GM12878 (cell line): ENCODE results near the gene GPR108. TPM values are rescaled to one million over a fixed set of nuclear protein-coding genes. Genes with fewer than 3 reads are reported as not detected.

ENCODE experiments used
- CBX5 ChIP-seq: sonication (generic); IDR thresholded peaks from 2 replicates; pipeline ENCODE4 v1.6.1; 2016; ENCODE audit warnings: low read depth, moderate library complexity, mild to moderate bottlenecking, inconsistent platforms
- CREM ChIP-seq: IDR thresholded peaks from 2 replicates; pipeline ENCODE4 v1.6.1; 2014; ENCODE audit warnings: antibody characterized with exemption, low read depth
- EGR1 ChIP-seq, 2 experiments: IDR thresholded peaks; 1 replicate in 1 of 2; 2 replicates in 1 of 2; pipeline ENCODE4 v1.6.1; 2011 to 2012; ENCODE audit warnings: low read depth in 2 of 2, low read length in 2 of 2, borderline replicate concordance in 1 of 2, mild to moderate bottlenecking in 1 of 2, moderate library complexity in 1 of 2
- EP300 ChIP-seq, 2 experiments: fragments of 150-350 bp in 1 of 2; IDR thresholded peaks; 2 replicates each; pipeline ENCODE4 v1.6.1; 2011 to 2012; ENCODE audit warnings: low read depth in 2 of 2, low read length in 2 of 2, borderline replicate concordance in 1 of 2, improper control_type of control experiment in 1 of 2, inconsistent platforms in 1 of 2; ENCODE audit not compliant: control insufficient read depth in 1 of 2
- FOXM1 ChIP-seq: IDR thresholded peaks from 2 replicates; pipeline ENCODE4 v1.6.1; 2012; ENCODE audit warnings: low read depth, mild to moderate bottlenecking, inconsistent platforms, low read length, moderate library complexity
- GATAD2B ChIP-seq: fragments of 450-650 bp; conservative IDR thresholded peaks from 2 replicates; pipeline ENCODE4 v1.6.1; 2017; ENCODE audit warnings: low read depth, mild to moderate bottlenecking, moderate library complexity
- HCFC1 ChIP-seq: fragments of 150-350 bp; IDR thresholded peaks from 2 replicates; pipeline ENCODE4 v1.6.1; 2014; ENCODE audit warnings: low read length
- IKZF2 ChIP-seq, 2 experiments: fragments of 450-650 bp; IDR thresholded peaks; 2 replicates each; pipeline ENCODE4 v1.6.1; 2017; ENCODE audit warnings: mild to moderate bottlenecking in 2 of 2, moderate library complexity in 2 of 2
- JUND ChIP-seq: IDR thresholded peaks from 2 replicates; pipeline ENCODE4 v1.6.1; 2012; ENCODE audit warnings: low read depth, mild to moderate bottlenecking, low read length, improper control_type of control experiment, moderate library complexity
- MTA3 ChIP-seq: IDR thresholded peaks from 2 replicates; pipeline ENCODE4 v1.6.1; 2012; ENCODE audit warnings: low read length, inconsistent platforms, borderline replicate concordance
- MYB ChIP-seq: fragments of 150-350 bp; IDR thresholded peaks from 2 replicates; pipeline ENCODE4 v1.6.1; 2014; ENCODE audit warnings: mild to moderate bottlenecking, low read depth, low read length, borderline replicate concordance
- NFIC ChIP-seq: IDR thresholded peaks from 2 replicates; pipeline ENCODE4 v1.6.1; 2012; ENCODE audit warnings: low read depth, mild to moderate bottlenecking, inconsistent platforms, low read length, moderate library complexity
- NFYB ChIP-seq: IDR thresholded peaks from 2 replicates; pipeline ENCODE4 v1.6.1; 2011; ENCODE audit warnings: low read depth, mild to moderate bottlenecking, low read length, improper control_type of control experiment, moderate library complexity; ENCODE audit not compliant: insufficient read depth
- NR2F1 ChIP-seq: fragments of 450-650 bp; conservative IDR thresholded peaks from 2 replicates; pipeline ENCODE4 v1.6.1; 2017; ENCODE audit warnings: mild to moderate bottlenecking
- POLR2A ChIP-seq: IDR thresholded peaks from 2 replicates; pipeline ENCODE4 v1.6.1; 2011; ENCODE audit warnings: low read depth, mild to moderate bottlenecking, low read length
- RAD51 ChIP-seq: fragments of 450-650 bp; IDR thresholded peaks from 2 replicates; pipeline ENCODE4 v1.6.1; 2016; ENCODE audit warnings: moderate library complexity, mild to moderate bottlenecking, inconsistent platforms
- RB1 ChIP-seq: fragments of 450-650 bp; formaldehyde crosslinking; IDR thresholded peaks from 2 replicates; pipeline ENCODE4 v1.6.1; 2017; ENCODE audit warnings: mild to moderate bottlenecking, borderline replicate concordance
- SIN3A ChIP-seq: IDR thresholded peaks from 2 replicates; pipeline ENCODE4 v1.6.1; 2012; ENCODE audit warnings: low read depth, low read length, improper control_type of control experiment
- SIX5 ChIP-seq: IDR thresholded peaks from 2 replicates; pipeline ENCODE4 v1.6.1; 2011; ENCODE audit warnings: mild to moderate bottlenecking, low read depth, low read length, moderate library complexity; ENCODE audit not compliant: severe bottlenecking
- SMAD5 ChIP-seq: IDR thresholded peaks from 2 replicates; pipeline ENCODE4 v1.6.1; 2016; ENCODE audit warnings: antibody characterized with exemption, low read depth
- SREBF1 ChIP-seq: IDR thresholded peaks from 2 replicates; pipeline ENCODE4 v1.6.1; 2012; ENCODE audit warnings: mild to moderate bottlenecking, low read length
- SRF ChIP-seq, 2 experiments: IDR thresholded peaks; 2 replicates each; pipeline ENCODE4 v1.6.1; 2011; ENCODE audit warnings: low read depth in 2 of 2, low read length in 2 of 2, mild to moderate bottlenecking in 1 of 2, moderate library complexity in 1 of 2
- TBL1XR1 ChIP-seq: IDR thresholded peaks from 2 replicates; pipeline ENCODE4 v1.6.1; 2012; ENCODE audit warnings: low read depth, low read length, improper control_type of control experiment
- ZNF207 ChIP-seq: fragments of 450-650 bp; IDR thresholded peaks from 2 replicates; pipeline ENCODE4 v1.6.1; 2014; ENCODE audit warnings: antibody characterized with exemption, mild to moderate bottlenecking, borderline replicate concordance
- polyA plus RNA-seq, 11 experiments: library from polyadenylated mRNA; depleted of rRNA in 4 of 11; unstranded in 6 of 11; stranded (reverse) in 5 of 11; fragments of >200 nt; fragmentation: Nextera tagmentation in 4 of 11; fragmentation: Illumina TruSeq in 1 of 11; extraction: Ambion mirVana in 4 of 11; extraction: Trizol in 1 of 11; gene quantifications; 1 replicate in 1 of 11; 2 replicates in 10 of 11; pipeline versions ENCODE4 v1.2.1 to v1.2.3, GENCODE V29; 2011 to 2016; ENCODE audit warnings: inconsistent platforms in 2 of 11, missing spikeins in 2 of 11, low read depth in 1 of 11
- total RNA-seq, 4 experiments: library from RNA; depleted of rRNA in 3 of 4; stranded (reverse); fragments of >200 nt in 3 of 4; fragmentation: Illumina TruSeq in 1 of 4; extraction: Trizol in 1 of 4; gene quantifications; 2 replicates each; pipeline versions ENCODE4 v1.2.1 to v1.2.3, GENCODE V29; 2013 to 2021
- TF ChIP-seq, protein P1 (sequence below): fragments of 450-650 bp; IDR thresholded peaks from 2 replicates; pipeline ENCODE4 v1.6.1; 2018; ENCODE audit warnings: borderline replicate concordance, mild to moderate bottlenecking; ENCODE audit not compliant: partially characterized antibody
- TF ChIP-seq, protein P2 (sequence below): fragments of 450-650 bp; IDR thresholded peaks from 2 replicates; pipeline ENCODE4 v1.6.1; 2017; ENCODE audit warnings: mild to moderate bottlenecking, moderate library complexity

GPR108 gene
- total and polyA plus RNA-seq, 10 of the 15 experiments (the other 5 are each of a cell fraction or from before 2014, with no cell fraction given) = 4.4 to 87.2 (median 57.1) TPM

DNA sequence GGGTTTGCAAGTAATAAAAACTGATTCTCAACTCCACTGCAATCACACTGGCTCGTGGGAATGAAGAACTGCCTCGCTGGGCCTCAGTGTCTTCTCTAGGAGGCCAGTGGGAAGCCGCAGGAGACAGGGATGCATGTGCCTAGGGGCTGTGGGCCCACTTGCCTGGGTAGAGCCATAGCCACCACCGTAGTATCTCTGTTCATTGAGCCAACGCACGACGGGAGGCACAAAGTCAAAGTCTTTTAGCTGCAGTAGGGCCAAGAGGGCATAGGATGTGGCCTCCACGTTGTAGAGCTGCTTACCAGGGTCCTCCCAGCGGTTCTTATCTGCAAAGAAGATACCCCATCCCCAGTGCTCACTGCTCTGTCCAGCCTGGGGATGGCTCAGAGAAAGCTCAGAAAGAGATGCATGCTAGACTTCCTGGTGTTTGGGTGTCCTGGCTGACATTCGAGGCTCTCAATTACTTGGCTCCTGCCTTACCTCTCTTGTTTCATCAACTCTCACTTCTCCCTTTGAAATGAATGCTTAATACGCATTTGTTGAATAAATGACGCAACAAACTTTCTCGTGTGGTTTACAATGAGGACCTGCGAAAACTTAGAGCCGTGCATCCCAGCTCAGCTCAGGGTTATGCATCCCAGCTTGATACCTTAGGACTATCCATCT, 51.3 kb downstream of the GPR108 start (continued):
- TF ChIP-seq SIX5 (no peak), NR2F1 (no peak), ZNF207 (no peak), NFYB (no peak), CREM (0 out of 2 replicates have a peak, but pooled peaks have one; percentile 26), TBL1XR1 (no peak), SRF (IDR thresholded peaks at IDR 0.05; ENCODE audit: low read depth in 2 of 2, low read length in 2 of 2) (no peak), SIN3A (no peak), EP300 (IDR thresholded peaks at IDR 0.05; ENCODE audit: borderline replicate concordance in 1 of 2, control insufficient read depth in 1 of 2, low read depth in 2 of 2, low read length in 2 of 2) (0 out of 4 replicates have a peak, but pooled peaks of 1 of the 2 experiments have one; percentile 58), EGR1 (IDR thresholded peaks at IDR 0.05; ENCODE audit: borderline replicate concordance in 1 of 2, low read depth in 2 of 2, low read length in 2 of 2) (no peak), GATAD2B (no peak), MTA3 (no peak), SMAD5 (no peak), CBX5 (no peak), SREBF1 (no peak), POLR2A (no peak), IKZF2 (IDR thresholded peaks at IDR 0.05) (peak; percentile 26 to 50; a peak in 3 of 4 replicates), RAD51 (no peak), HCFC1 (no peak), RB1 (no peak), FOXM1 (no peak), MYB (no peak), JUND (no peak), NFIC (no peak)
- TF ChIP-seq, protein P1, sequence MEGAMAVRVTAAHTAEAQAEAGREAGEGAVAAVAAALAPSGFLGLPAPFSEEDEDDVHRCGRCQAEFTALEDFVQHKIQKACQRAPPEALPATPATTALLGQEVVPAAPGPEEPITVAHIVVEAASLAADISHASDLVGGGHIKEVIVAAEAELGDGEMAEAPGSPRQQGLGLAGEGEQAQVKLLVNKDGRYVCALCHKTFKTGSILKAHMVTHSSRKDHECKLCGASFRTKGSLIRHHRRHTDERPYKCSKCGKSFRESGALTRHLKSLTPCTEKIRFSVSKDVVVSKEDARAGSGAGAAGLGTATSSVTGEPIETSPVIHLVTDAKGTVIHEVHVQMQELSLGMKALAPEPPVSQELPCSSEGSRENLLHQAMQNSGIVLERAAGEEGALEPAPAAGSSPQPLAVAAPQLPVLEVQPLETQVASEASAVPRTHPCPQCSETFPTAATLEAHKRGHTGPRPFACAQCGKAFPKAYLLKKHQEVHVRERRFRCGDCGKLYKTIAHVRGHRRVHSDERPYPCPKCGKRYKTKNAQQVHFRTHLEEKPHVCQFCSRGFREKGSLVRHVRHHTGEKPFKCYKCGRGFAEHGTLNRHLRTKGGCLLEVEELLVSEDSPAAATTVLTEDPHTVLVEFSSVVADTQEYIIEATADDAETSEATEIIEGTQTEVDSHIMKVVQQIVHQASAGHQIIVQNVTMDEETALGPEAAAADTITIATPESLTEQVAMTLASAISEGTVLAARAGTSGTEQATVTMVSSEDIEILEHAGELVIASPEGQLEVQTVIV = no peak
- TF ChIP-seq, protein P2, sequence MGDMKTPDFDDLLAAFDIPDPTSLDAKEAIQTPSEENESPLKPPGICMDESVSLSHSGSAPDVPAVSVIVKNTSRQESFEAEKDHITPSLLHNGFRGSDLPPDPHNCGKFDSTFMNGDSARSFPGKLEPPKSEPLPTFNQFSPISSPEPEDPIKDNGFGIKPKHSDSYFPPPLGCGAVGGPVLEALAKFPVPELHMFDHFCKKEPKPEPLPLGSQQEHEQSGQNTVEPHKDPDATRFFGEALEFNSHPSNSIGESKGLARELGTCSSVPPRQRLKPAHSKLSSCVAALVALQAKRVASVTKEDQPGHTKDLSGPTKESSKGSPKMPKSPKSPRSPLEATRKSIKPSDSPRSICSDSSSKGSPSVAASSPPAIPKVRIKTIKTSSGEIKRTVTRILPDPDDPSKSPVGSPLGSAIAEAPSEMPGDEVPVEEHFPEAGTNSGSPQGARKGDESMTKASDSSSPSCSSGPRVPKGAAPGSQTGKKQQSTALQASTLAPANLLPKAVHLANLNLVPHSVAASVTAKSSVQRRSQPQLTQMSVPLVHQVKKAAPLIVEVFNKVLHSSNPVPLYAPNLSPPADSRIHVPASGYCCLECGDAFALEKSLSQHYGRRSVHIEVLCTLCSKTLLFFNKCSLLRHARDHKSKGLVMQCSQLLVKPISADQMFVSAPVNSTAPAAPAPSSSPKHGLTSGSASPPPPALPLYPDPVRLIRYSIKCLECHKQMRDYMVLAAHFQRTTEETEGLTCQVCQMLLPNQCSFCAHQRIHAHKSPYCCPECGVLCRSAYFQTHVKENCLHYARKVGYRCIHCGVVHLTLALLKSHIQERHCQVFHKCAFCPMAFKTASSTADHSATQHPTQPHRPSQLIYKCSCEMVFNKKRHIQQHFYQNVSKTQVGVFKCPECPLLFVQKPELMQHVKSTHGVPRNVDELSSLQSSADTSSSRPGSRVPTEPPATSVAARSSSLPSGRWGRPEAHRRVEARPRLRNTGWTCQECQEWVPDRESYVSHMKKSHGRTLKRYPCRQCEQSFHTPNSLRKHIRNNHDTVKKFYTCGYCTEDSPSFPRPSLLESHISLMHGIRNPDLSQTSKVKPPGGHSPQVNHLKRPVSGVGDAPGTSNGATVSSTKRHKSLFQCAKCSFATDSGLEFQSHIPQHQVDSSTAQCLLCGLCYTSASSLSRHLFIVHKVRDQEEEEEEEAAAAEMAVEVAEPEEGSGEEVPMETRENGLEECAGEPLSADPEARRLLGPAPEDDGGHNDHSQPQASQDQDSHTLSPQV = no peak
